ENCODE data around the gene NEK5.
"Not testable (repeated sequence)": the region's sequence is repeated elsewhere in the genome, so short reads cannot be mapped to it uniquely, and the experiment has no call there.

The NEK5 gene

DNA sequence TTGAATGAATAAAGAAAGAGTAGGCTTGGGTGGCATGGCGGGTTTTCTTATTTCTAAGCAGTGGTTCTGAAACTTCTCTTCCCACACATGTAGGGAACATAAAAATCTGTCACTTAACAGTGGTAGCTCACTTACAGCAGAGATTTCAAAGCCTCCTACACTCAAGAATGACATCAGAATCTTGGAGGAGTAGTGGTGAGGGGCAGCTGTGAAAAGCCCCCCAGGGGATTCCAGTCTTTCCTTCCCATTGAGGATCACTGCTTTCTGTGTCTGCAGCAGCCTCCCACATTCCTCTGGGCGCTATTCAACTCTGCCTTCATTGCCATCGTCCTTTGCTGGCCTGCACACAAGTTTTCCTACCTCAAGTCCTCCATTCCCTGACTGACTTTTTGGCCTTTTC, 8.6 kb upstream of the NEK5 start:
- DNase-seq: no peak

DNA sequence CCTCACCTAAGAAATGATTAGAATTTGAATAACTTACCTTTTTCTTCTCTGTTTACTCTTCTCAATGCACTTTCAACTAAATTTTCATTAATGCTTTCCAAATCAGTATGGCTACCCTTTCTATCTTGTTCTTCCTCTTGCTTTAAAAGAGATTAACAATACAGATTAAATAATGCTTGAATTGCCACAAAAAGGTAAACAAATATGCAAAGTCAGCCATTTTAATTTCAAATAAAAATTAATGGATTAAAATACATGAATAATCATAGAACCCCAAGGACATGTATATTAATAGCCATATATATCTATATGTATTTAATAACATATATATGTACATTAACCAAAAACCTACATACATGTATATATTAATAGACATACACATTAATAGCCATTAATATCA, 7.9 kb upstream of the NEK5 start:
- DNase-seq: no peak

DNA sequence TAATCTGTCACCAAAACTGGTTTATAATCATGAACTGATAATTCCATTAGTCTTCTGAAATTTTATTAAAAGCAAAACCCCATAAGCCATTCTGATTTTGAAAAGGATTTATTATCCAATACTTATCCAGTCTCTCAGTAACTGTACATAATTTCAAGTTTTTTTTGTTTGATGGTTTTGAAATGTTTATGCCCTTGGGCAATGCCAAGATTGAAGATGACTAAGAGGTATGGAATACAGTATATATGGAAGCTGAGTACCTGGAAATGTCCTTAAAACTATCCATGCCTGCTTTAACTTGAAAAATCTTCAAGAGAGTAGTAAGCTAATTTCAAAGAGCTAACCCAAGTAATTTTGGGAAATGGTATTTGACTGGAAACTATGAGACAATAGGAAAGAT, 1.8 kb upstream of the NEK5 start:
- no peak for DNase-seq

DNA sequence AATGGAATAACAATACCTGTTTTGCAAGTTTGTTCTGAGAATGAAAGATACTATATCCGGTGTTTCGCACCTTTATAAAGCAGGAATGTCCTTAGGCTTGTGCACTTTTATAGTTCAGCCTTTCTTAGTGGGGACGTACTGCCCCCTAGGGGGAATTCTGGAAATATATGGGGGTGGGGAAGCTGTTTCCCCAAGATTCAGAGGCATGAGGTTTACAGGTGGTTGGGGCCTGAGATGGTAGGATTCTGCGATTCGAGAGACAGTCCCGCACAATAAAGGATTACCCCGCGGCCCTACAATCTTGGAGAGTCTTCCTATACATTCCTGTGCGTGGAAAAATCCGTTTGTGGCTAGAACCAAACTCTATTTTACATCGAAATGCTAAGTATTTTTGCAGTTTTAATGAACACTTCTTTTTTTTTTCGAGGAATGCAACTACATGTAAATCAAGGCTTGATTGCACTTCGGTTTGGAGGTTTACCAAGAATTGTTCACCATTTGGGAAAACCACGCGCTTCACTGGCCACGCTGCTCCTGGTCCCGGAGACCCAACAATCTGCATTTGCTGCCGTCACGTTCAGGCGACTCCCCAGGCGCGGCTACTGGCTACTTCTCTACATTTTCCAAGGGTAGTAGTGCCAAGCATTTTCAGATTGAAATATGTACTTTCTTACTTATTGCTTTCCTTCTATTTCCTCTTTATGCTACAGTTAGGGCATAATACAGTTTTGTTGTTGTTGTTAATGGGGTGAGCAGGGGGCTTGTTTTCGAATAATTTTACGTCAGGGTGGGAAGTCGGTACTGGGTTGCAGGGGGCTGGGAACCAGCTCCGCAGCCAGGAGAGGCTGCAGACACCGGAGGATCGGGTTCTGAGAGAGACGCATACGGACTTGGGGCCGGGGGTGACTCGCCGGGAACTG, 830 bp downstream of the NEK5 start:
- peak; percentile 6 for DNase-seq

DNA sequence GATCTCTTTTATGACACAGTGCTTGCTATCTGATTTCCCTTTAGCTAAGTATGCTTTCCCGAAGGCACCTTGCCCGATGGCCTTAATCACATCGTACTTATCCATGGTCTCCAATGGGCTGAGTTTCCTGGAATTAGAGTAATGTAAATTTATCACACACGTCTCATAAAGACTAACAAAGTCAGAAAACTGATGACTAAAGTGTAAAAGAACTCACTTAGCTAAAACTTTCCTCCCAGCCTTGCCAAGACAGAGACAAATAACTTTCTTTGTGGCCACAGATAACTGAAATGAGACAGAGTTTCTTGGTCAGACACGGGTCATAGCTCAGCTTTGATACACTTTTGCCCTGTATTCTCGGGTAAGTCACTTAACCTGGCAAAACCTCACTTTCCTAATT, 1.5 kb downstream of the NEK5 start:
- DNase-seq: no peak

DNA sequence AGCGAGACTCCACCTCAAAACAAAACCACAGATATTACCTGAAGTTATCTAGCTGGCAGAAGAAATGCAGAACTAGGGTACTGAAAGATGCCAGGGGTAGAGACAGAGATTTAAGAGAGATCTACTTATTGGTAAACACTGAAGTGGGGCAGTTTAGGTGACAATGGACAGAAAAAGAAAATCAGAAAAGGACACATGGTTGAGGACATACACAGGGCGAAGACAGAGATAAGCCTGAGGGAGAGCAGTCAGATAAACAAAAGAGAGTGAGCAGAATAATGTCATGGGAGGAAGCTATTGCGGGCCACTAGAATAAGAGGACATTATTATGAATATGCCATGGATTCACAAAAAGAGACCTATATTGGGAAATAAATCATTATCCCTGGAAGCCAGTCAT, 3.3 kb downstream of the NEK5 start:
- DNase-seq: no peak

DNA sequence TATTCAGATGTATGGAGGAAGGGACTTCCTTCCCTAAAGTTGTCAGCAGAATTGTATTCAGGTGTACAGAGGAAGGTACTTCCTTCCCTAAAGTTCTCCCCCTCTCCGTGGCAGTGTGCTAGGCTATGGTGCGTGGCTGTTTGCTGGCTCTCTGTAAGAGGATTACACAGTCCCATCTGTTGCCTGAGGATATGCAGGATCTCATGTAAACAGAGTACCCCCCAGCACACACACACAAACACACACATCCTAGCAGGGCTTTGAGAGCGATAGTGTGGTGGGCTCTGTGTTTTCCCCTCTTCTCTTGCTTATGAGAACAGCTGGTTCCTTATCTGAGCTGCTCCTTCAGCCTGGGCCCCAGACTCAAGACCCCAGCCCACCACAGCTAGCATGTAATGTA, 10.3 kb downstream of the NEK5 start:
- DNase-seq: no peak

DNA sequence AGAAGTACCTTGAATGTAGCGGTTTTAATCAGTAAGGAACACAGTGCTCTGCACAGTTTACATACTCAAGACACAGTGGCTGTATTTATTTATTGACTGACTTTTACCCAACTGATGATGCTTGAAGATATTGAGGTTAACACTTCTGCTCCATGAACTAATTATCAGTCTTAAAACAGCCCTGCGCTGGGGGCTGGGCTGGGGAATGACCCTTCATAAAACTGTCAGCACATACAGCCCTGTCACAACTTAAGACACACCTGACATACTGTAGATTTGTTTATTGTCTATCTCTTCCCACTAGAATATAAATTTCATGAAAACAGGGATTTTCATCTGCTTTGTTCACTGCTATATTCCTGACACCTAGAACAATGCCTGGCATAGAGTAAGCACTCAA, 10.8 kb downstream of the NEK5 start:
- no peak for DNase-seq

DNA sequence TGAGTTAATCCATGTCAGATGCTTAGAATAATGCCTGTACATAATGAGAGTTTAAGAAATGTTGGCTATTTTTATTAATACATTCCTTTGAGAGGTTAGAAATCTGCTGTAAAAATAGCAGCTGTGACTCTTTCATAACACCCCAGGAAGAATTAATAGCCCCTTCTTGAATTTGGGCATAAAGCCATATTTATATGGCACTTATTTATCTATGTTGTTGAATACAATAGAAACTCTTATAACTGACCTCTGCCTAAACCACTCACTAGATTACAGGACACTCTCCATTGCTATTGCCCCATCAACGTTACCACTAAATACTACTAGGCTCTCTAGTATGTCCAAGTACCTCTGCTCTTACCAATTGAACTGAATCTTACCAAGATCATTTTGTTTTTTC, 16.3 kb downstream of the NEK5 start:
- no peak for DNase-seq

DNA sequence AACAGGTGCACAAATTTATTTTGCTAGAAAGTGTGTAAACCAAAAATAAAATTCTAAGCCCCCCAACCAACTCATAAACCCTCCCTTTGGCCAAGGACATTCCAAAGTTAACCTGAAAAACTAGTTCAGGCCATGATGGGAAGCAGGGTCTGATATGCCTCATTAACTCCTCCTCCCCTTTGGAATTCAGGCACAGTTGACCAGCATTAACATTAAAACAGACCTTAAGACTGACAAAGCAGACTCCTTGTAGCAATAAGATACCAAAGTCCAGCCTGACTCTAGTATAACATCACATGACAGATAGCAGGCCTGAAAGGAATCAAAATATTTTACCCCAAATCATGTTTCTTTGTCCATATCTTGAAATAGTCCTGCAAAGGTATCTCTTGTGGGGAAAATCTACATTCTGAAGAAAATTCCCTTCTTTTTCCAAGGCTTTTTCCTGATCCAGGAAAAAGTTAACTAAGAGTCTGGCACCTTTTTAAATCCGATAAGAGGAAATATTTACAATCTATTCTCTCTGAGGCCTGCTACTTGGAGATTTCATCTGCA, 19.7 kb downstream of the NEK5 start:
- no peak for DNase-seq

DNA sequence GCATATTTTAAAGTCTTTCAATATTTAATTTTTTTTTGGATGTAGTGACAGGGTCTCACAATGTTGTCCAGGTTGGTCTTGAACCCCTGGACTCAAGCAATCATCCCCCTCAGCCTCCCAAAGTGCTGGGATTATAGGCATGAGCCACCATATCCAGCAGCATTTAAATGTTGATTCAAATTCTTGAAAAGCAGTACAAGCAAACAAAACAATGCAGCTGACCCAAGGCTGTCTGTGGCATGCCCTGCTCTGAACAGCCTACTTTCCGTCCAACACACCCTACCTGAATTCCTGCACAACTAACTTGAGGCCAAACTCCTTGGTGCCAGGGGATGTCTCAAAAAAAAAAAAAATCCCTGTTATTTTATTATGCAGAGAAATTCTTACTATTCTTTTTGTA, 23.0 kb downstream of the NEK5 start:
- no peak for DNase-seq

DNA sequence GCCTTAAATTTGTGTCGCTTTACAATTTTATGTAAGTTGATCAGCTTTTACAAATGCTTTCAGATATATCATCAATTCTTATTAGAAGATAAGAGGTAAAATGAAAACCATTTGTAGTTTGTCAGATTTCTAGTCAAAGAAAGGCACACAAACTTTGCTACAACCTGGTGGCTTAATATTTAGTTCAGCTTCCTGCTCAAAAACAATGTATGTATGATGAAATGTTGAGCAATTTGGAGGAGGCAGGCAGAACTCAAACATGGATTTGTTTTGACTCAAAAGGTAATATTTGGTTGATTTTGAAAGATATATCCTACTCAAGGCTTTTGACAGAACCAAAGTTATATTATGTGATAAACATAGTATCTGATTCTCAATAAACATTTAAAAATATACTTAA, 24.2 kb downstream of the NEK5 start:
- no peak for DNase-seq

DNA sequence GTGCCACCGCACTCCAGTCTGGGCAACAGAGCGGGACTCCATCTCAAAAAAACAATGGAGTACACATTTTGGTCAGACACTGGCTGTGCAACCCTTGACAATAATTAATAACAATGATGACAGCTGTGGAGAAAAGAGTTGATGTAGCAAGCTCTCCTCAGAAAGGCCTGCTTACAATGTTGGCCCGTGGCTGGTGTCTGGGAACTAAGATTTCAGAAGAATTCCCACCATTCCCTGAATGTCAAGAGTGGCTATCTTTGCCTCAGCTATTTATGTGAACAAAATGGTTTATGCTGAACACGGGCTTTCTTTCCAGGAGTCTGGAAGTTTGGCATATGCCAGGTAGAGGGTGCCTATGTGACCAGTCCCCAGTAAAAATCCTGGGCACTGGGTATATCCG, 25.5 kb downstream of the NEK5 start:
- no peak for DNase-seq

DNA sequence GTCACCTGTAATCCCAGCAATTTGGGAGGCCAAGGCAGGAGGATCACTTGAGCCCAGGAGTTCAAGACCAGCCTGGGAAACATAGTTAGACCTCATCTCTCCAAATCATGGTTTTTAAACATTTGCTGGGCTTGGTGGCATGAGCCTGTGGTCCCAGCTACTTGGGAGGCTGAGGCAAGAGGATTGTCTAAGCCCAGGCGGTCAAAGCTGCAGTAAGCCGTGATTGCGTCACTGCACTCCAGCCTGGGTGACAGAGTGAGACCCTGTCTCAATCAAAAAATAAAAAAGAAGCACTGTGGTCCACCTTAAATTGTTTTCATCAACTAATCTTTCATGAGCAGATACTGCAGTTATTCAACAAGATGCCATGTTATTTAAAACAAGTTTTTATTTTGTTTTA, 26.4 kb downstream of the NEK5 start:
- not testable (repeated sequence) for DNase-seq

DNA sequence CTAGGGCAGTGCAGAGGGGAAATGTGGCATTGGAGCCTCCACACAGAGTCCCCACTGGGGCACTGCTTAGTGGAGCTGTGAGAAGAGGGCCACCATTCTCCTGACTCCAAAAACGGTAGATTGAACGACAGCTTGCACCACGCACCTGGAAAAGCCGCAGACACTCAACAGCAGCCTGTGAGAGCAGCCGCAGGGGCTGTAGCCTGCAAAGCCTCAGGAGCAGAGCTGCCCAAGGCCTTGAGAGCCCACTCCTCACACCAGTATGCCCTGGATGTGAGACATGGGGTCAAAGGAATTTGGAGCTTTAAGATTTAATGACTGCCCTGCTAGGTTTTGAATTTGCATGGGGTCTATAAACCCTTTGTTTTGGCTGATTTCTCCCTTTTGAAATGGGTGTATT, 31.7 kb downstream of the NEK5 start:
- DNase-seq: no peak

DNA sequence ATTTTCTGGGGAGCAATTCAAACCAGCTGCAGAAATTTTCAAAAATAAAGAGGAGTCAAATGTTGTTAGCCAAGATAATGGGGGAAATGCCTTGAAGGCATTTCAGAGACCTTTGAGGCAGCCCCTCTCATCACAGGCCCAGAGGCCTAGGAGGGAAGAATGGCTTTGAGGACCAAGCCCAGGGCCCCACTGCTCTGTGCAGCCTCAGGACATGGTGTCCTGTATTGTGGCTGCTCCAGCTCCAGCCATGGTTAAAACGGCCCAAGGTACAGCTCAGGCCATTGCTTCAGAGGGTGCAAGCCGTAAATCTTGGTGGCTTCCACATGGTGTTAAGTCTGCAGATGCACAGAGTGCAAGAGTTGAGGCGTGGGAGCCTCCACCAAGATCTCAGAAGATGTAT, 32.1 kb downstream of the NEK5 start:
- DNase-seq: no peak

DNA sequence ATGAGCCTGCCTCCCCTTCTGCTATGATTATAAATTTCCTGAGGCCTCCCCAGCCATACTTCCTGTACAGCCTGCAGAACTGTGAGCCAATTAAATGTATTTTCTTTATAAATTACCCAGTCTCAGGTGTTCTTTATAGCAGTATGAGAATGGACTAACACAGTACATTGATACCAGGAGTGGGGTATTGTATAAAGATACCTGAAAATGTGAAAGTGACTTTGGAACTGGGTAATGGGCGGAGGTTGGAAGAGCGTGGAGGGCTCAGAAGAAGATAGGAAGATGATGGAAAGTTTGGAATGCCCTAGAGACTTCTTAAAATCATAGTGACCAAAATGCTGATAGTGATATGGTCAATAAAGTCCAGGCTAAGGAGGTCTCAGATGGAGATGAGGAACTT, 32.8 kb downstream of the NEK5 start:
- no peak for DNase-seq

DNA sequence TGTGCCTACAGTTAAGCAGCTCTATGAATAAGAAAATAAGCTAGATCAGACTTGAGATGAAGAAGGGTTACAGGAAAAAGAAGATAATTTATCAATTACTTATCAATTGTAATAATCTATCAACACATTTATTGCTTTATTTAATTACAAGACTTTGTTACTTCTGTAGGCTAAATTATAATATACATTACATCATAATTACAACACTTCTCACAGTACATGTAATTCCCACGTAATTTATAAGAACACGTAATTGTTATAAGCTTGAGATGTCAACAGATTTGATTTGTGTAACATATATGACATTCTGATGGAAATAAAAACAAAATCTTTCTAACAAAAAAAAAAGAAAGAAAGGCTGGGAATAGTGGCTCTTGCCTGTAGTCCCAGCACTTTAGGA, 36.8 kb downstream of the NEK5 start:
- DNase-seq: no peak

DNA sequence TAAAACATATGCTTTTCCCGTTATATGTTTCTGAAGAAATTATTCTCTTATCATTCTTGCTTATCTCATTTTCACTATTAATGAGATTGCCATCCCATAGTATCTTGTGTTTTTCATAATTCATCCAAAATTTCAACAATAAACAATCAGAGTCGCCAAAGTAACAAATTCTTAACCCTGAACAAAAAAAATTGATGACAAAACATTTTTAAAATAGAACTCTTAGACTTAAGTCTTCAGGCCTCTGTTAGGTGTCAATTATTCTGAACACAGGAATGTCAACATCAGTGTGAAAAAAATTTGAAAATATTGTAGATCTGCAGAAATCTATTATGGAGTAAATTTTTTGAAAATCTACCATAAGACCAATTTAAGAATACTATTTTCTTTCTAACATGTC, 37.4 kb downstream of the NEK5 start:
- no peak for DNase-seq

DNA sequence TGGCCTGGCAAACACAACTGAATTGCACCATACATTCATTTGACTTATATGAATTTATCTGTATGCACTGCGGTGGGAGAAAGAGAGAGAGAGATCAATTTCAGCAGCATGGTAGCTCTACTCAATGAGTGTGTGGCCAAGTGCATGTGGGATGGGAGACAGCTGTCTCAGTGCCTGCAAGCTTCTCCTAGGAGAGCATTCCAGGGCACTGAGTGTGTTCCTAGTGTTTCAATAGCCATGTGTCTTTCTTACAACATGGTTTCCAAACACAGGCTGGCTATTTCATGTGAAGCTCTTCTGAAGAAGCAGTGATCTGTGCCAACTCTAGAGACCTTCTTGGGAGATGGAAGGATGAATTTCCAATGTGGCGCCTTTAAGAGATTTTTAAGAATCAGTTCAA, 43.5 kb downstream of the NEK5 start:
- DNase-seq: no peak

DNA sequence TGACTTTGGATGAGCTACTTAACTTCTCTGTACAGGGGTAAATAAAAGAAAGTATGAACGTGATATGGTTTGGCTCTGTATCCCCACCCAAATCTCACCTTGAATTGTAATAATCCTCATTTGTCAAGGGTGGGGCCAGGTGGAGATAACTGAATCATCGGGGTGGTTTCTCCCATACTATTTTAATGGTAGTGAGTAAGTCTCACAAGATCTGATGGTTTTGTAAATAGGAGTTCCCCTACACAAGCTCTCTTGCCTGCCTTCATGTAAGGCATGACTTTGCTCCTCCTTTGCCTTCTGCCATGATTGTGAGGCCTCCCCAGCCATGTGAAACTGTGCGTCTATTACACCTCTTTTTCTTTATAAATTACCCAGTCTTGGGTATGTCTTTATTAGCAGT, 43.9 kb downstream of the NEK5 start:
- not testable (repeated sequence) for DNase-seq

DNA sequence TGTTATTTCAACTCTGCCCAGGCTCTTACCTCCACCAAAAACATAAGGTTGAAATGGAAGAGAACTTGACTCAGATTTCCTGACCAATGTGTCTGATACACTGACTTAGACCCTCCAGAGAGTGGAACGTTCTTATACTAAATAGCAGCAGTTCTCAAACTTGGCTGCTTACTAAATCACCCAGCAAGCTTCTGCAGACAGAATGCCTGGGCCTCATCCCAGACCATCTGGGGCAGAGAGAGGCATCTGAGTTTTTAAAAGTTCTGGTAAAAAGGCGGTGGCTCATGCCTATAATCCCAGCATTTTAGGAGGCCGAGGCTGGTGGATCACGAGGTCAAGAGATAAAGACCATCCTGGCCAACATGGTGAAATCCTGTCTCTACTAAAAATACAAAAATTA, 46.3 kb downstream of the NEK5 start:
- DNase-seq: no peak

DNA sequence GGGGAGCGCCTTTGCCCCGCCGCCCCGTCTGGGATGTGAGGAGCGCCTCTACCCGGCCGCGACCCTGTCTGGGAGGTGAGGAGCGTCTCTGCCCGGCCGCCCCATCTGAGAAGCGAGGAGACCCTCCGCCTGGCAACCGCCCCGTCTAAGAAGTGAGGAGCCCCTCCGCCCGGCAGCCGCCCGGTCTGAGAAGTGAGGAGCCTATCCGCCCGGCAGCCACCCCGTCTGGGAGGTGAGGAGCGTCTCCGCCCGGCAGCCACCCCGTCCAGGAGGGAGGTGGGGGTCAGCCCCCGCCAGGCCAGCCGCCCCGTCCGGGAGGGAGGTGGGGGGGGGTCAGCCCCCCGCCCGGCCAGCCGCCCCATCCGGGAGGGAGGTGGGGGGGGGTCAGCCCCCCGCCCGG, 49.0 kb downstream of the NEK5 start:
- not testable (repeated sequence) for DNase-seq

DNA sequence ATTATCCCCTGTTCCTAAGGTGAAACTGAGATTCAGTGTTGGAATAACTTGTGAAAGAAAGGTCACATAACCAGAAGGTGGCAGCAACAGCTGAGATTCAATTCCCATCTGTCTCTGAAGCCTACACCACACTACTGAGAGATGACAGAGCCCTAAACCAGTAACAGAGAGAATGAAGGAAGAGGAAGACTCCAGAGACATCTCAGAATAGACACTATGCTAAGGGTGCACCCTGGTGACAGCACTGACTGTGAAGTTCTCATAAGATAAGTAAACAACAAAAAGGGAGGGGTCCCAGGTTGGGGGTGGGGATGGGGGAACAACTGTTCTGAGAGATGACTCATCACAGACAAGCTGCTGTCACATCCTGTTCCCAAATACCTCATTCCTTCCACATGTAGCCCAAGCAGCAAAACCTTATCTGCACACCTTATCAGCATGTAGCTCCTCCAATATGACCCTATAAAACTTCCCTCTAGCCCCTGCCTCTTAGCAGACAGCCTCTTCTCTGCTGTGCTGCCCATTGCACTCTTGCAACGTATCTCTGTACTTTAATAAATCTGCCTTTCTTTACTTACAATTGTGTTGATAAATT, 57.8 kb downstream of the NEK5 start:
- no peak for DNase-seq

DNA sequence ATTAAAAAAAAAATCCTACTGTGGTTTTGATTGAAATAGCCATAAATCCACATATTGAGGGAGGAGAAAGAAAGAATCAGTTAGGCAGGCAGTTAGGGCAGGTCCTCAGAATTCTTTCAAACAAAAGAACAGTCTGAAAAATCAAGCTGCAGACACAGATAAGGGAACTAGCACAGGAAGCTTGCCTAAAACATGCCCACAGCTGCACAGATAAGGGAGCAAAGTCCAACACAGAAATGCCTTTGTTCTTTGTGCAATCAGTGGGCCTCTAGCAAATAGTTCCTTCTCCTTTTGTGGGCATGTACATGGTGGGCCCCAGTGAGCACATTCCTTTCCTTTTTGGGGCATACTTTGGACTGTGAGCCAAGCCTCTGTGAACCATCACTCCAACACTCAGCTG, 61.6 kb downstream of the NEK5 start:
- no peak for DNase-seq

Measured in amniotic stem cell (primary cell).